Neural cell (in vitro differentiated cells): ENCODE measurements around the gene COMMD8. TPM values are rescaled to one million over a fixed set of nuclear protein-coding genes. Genes with fewer than 3 reads are reported as not detected.

Source experiments
- H2AFZ ChIP-seq: fragments of 200-600, 300-800 bp; sonication (generic), shearing (Covaris generic); 2 replicates; pipeline ENCODE4 v1.6.0; 2014; ENCODE audit warnings: low read depth, mild to moderate bottlenecking, antibody characterized with exemption, low read length, moderate library complexity
- H3F3A ChIP-seq: fragments of 200-600 bp; shearing (Covaris generic); 2 replicates; pipeline ENCODE4 v1.6.1; 2016; ENCODE audit warnings: mild to moderate bottlenecking, moderate library complexity, mixed read lengths, antibody characterized with exemption, low read length; ENCODE audit not compliant: insufficient read depth, poor library complexity, severe bottlenecking
- H3K27ac ChIP-seq: fragments of 200-600, 300-800 bp; sonication (generic), shearing (Covaris generic); 2 replicates; pipeline ENCODE4 v1.5.1; 2014; ENCODE audit warnings: mild to moderate bottlenecking, low read length, moderate library complexity
- H3K27me3 ChIP-seq: fragments of 300-800, 200-600 bp; sonication (generic), shearing (Covaris generic); 2 replicates; pipeline ENCODE4 v1.6.0; 2014; ENCODE audit warnings: mild to moderate bottlenecking, low read depth, low read length, moderate library complexity; ENCODE audit not compliant: insufficient read depth
- H3K36me3 ChIP-seq: fragments of 300-800, 200-600 bp; sonication (generic), shearing (Covaris generic); 2 replicates; pipeline ENCODE4 v1.5.1; 2014; ENCODE audit warnings: mild to moderate bottlenecking, antibody characterized with exemption, low read length, moderate library complexity; ENCODE audit not compliant: insufficient read depth
- H3K4me2 ChIP-seq: fragments of 300-800, 200-600 bp; sonication (generic), shearing (Covaris generic); 2 replicates; pipeline ENCODE4 v1.6.0; 2014; ENCODE audit warnings: mild to moderate bottlenecking, low read length
- H3K4me3 ChIP-seq: fragments of 300-800, 200-600 bp; sonication (generic), shearing (Covaris generic); 2 replicates; pipeline ENCODE4 v1.5.1; 2014; ENCODE audit warnings: mild to moderate bottlenecking, low read length, moderate library complexity
- H3K79me2 ChIP-seq: fragments of 200-600 bp; shearing (Covaris generic); replicated peaks from 2 replicates; pipeline ENCODE4 v1.6.0; 2014; ENCODE audit warnings: mild to moderate bottlenecking, low read length, moderate library complexity; ENCODE audit not compliant: insufficient read depth
- H3K9ac ChIP-seq: fragments of 300-800, 200-600 bp; sonication (generic), shearing (Covaris generic); 2 replicates; pipeline ENCODE4 v1.6.1; 2016; ENCODE audit warnings: mild to moderate bottlenecking, low read length, mixed read lengths
- H3K9me2 ChIP-seq: fragments of 200-600 bp; shearing (Covaris generic); 2 replicates; pipeline ENCODE4 v1.6.1; 2016; ENCODE audit warnings: mild to moderate bottlenecking, low read length, mixed read lengths; ENCODE audit not compliant: insufficient read depth
- H3K9me3 ChIP-seq: fragments of 200-600, 300-800 bp; sonication (generic), shearing (Covaris generic); 2 replicates; pipeline ENCODE4 v1.6.1; 2016; ENCODE audit warnings: mild to moderate bottlenecking, mixed run types, low read length, moderate library complexity, mixed read lengths
- H4K20me1 ChIP-seq: fragments of 200-600 bp; shearing (Covaris generic); 2 replicates; pipeline ENCODE4 v1.6.1; 2016; ENCODE audit warnings: mild to moderate bottlenecking, mixed run types; ENCODE audit not compliant: insufficient read depth
- CTCF ChIP-seq: fragments of 450-650 bp; IDR thresholded peaks from 2 replicates; pipeline ENCODE4 v1.5.1; 2014; ENCODE audit warnings: antibody characterized with exemption, mild to moderate bottlenecking, moderate library complexity; ENCODE audit not compliant: poor library complexity, severe bottlenecking
- EP300 ChIP-seq: fragments of 450-650 bp; conservative IDR thresholded peaks from 2 replicates; pipeline ENCODE4 v1.6.1; 2014; ENCODE audit warnings: antibody characterized with exemption, mild to moderate bottlenecking, moderate library complexity; ENCODE audit not compliant: poor library complexity, severe bottlenecking
- EZH2 ChIP-seq: fragments of 200-600, 300-800 bp; shearing (Covaris generic), sonication (generic); IDR thresholded peaks from 2 replicates; pipeline ENCODE4 v1.6.1; 2014; ENCODE audit warnings: antibody characterized with exemption, low read length, borderline replicate concordance, mild to moderate bottlenecking; ENCODE audit not compliant: insufficient read depth, poor library complexity, severe bottlenecking
- MXI1 ChIP-seq: fragments of 450-650 bp; conservative IDR thresholded peaks from 2 replicates; pipeline ENCODE4 v1.6.1; 2014; ENCODE audit warnings: antibody characterized with exemption, mild to moderate bottlenecking; ENCODE audit not compliant: poor library complexity, severe bottlenecking
- POLR2AphosphoS5 ChIP-seq: IDR thresholded peaks from 2 replicates; pipeline ENCODE4 v1.6.1; 2012
- RAD21 ChIP-seq: fragments of 450-650 bp; conservative IDR thresholded peaks from 2 replicates; pipeline ENCODE4 v1.6.1; 2014; ENCODE audit warnings: antibody characterized with exemption, mild to moderate bottlenecking, moderate library complexity
- REST ChIP-seq: IDR thresholded peaks from 2 replicates; pipeline ENCODE4 v1.6.1; 2012; ENCODE audit warnings: borderline replicate concordance
- SMC3 ChIP-seq: fragments of 450-650 bp; conservative IDR thresholded peaks from 2 replicates; pipeline ENCODE4 v1.6.1; 2014; ENCODE audit warnings: antibody characterized with exemption, mild to moderate bottlenecking, moderate library complexity; ENCODE audit not compliant: poor library complexity
- TAF1 ChIP-seq: IDR thresholded peaks from 2 replicates; pipeline ENCODE4 v1.6.1; 2012; ENCODE audit warnings: low read depth
- polyA plus RNA-seq: library from polyadenylated mRNA; depleted of rRNA; stranded (reverse); fragments of >200 nt; gene quantifications from 2 replicates; pipeline ENCODE4 v1.2.3, GENCODE V29; 2014

Gene COMMD8
- polyA plus RNA-seq, 1 donor from 2014 or later = 29.6 TPM

DNA sequence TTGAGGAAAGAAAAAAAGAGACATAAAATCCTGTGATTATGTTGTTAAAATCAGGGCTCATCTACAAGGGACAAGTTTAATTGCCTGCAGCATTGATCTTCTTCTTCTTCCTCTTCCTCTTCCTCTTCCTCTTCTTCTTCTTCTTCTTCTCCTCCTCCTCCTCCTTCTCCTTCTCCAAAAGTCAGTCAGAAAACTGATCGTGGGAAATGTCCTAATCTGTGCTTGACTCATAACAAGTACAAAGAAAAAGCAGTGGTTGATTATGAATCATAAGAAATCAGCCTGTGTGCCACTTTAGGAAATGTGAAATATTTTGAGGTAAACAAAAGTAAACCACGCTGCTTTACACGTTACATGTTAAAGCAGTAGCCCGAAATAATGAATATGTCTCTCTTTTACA is 18.8 kb upstream of the COMMD8 start:
- no peak overlapping the region for H3K4me2 ChIP-seq
- H3K9me3 ChIP-seq = no peaks in the 10 kb centered on the region
- H3K36me3 ChIP-seq = no peaks in the 10 kb centered on the region
- no peak overlapping the region for H3K4me3 ChIP-seq
- no peak overlapping the region for H2AFZ ChIP-seq
- no peaks in the 10 kb centered on the region for H4K20me1 ChIP-seq
- H3K79me2 ChIP-seq = no peaks in the 10 kb centered on the region
- no peaks in the 10 kb centered on the region for H3K9me2 ChIP-seq
- no peaks in the 10 kb centered on the region for H3F3A ChIP-seq
- TF ChIP-seq REST = no peak
- TF ChIP-seq EP300 = no peak
- no peaks in the 10 kb centered on the region for H3K27me3 ChIP-seq
- H3K9ac ChIP-seq = no peak overlapping the region
- no peak overlapping the region for H3K27ac ChIP-seq

DNA sequence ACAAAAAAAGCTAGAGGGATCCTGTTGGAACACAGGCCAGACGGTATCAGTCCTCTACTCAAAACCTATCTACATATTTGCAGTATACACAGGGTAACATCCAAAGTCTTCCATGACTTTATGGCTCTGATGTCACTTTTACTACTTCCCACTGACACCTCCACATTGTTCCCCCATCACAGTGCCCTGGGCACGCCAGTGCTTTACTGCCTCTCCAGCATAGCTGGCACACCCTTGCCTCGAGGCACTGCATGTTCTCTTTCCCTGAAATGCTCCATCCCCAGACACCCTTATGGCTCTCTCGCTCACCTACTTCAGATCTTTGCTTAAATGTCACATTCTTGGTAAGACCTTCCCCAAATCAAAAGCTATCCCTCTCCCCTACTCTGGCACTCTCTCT is 15.3 kb upstream of the COMMD8 start:
- no peak overlapping the region for H3K4me3 ChIP-seq
- no peaks in the 10 kb centered on the region for H4K20me1 ChIP-seq
- no peak overlapping the region for H3K4me2 ChIP-seq
- H3F3A ChIP-seq = no peaks in the 10 kb centered on the region
- H3K79me2 ChIP-seq = no peaks in the 10 kb centered on the region
- no peaks in the 10 kb centered on the region for H3K27me3 ChIP-seq
- H3K9me2 ChIP-seq = no peaks in the 10 kb centered on the region
- no peak overlapping the region for H3K9ac ChIP-seq
- no peak overlapping the region for H3K27ac ChIP-seq
- no peaks in the 10 kb centered on the region for H3K36me3 ChIP-seq
- H3K9me3 ChIP-seq = no peaks in the 10 kb centered on the region
- TF ChIP-seq EP300 (no peak), POLR2AphosphoS5 (no peak), TAF1 (no peak), SMC3 (no peak), RAD21 (no peak), EZH2 (no peak), MXI1 (no peak), REST (no peak), CTCF (no peak)
- no peak overlapping the region for H2AFZ ChIP-seq
